Activated B cell treated with CpG ODN at 0.5 μM for 24 hours (primary cell): ENCODE data around the gene DISC1. TPM values are rescaled to one million over a fixed set of nuclear protein-coding genes. Genes with fewer than 3 reads are reported as not detected.

ENCODE experiments used
- ATAC-seq: fragments of 200-7000 bp; cut with Tn5 transposase; one replicate; pipeline ENCODE4 v1.10.0; 2021; ENCODE audit warnings: low read depth, mild to moderate bottlenecking, moderate library complexity
- CTCF ChIA-PET: fragments of 350-600 bp; sonication (Branson Sonifier 250); formaldehyde crosslinking; loops from one replicate; lab custom pipeline; 2021; ENCODE audit warnings: antibody characterized with exemption; lab: Charles Lee
- POLR2A ChIA-PET: fragments of 350-600 bp; sonication (Branson Sonifier 250); formaldehyde crosslinking; loops from one replicate; lab custom pipeline; 2021; ENCODE audit warnings: antibody characterized with exemption; lab: Charles Lee
- DNase-seq: peaks from one replicate; pipeline ENCODE4 v3.0.0; 2022
- H3K27ac Mint-ChIP-seq: one replicate; pipeline ENCODE4 v1.8.0; 2020; ENCODE audit warnings: mixed read lengths
- H3K27me3 Mint-ChIP-seq: one replicate; pipeline ENCODE4 v1.8.0; 2021; ENCODE audit warnings: mixed read lengths
- H3K36me3 Mint-ChIP-seq: one replicate; pipeline ENCODE4 v1.8.0; 2021; ENCODE audit warnings: low read depth, mixed read lengths
- H3K4me1 Mint-ChIP-seq: one replicate; pipeline ENCODE4 v1.8.0; 2021; ENCODE audit warnings: mixed read lengths
- H3K4me3 Mint-ChIP-seq: one replicate; pipeline ENCODE4 v1.8.0; 2020; ENCODE audit warnings: mild to moderate bottlenecking, mixed read lengths
- H3K9me3 Mint-ChIP-seq: one replicate; pipeline ENCODE4 v1.8.0; 2020; ENCODE audit warnings: mixed read lengths
- intact Hi-C: fragments of 100-400 bp; cut with micrococcal nuclease; formaldehyde crosslinking; loops from one replicate; pipeline ENCODE4 v1.15.1; 2024
- total RNA-seq: library from RNA; stranded (reverse); gene quantifications from 2 replicates; pipeline ENCODE4 v1.2.3, GENCODE V29; 2022
- TF ChIP-seq, protein P1 (sequence below): fragments of 200-600 bp; IDR thresholded peaks from one replicate; pipeline ENCODE4 v1.8.0; 2022; ENCODE audit warnings: antibody characterized with exemption, mild to moderate bottlenecking

The DISC1 gene
- total RNA-seq, 1 donor from 2014 or later, result 2.4 TPM

- Mint-ChIP-seq H3K4me3 (no peak overlapping the region), H3K9me3 (no peaks in the 10 kb centered on the region), H3K4me1 (no peaks in the 10 kb centered on the region), H3K27ac (no peak overlapping the region), H3K36me3 (no peaks in the 10 kb centered on the region), H3K27me3 (no peaks in the 10 kb centered on the region)
- intact Hi-C loops, result no loop called here
- no peak for DNase-seq
- TF ChIP-seq, protein P1, sequence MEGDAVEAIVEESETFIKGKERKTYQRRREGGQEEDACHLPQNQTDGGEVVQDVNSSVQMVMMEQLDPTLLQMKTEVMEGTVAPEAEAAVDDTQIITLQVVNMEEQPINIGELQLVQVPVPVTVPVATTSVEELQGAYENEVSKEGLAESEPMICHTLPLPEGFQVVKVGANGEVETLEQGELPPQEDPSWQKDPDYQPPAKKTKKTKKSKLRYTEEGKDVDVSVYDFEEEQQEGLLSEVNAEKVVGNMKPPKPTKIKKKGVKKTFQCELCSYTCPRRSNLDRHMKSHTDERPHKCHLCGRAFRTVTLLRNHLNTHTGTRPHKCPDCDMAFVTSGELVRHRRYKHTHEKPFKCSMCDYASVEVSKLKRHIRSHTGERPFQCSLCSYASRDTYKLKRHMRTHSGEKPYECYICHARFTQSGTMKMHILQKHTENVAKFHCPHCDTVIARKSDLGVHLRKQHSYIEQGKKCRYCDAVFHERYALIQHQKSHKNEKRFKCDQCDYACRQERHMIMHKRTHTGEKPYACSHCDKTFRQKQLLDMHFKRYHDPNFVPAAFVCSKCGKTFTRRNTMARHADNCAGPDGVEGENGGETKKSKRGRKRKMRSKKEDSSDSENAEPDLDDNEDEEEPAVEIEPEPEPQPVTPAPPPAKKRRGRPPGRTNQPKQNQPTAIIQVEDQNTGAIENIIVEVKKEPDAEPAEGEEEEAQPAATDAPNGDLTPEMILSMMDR, result no peak
- ChIA-PET CTCF (no interaction called here), POLR2A (no interaction called here)
- no peak for ATAC-seq
Measured at GRCh38 chr1:232016616-232017015, 390.0 kb downstream of the DISC1 start.

DNA sequence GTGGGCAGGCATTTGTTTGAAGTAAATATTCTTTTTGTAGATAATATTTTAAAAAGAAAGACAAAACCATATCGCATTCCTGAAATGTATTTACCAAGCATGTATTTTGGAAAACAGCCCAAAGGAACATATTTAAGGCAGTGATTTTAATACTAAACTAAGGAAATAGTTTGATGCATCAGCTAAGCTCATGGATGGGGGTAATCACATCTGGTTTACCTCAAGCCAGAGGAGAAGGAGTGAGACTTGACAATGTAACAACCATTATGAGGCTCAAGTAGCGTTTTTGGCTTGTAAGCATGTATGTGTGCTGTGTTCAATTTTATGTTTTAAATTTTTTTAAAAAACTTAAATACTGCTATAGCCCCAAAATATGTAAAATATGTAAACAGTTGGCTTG, 390.5 kb downstream of the DISC1 start:
- H3K27me3 Mint-ChIP-seq, result no peaks in the 10 kb centered on the region
- no peaks in the 10 kb centered on the region for H3K9me3 Mint-ChIP-seq
- no peak for DNase-seq
- H3K36me3 Mint-ChIP-seq, result no peaks in the 10 kb centered on the region
- POLR2A ChIA-PET, result no interaction called here
- TF ChIP-seq, protein P1, result no peak
- intact Hi-C loops, result no loop called here
- H3K4me1 Mint-ChIP-seq, result no peaks in the 10 kb centered on the region
- no peak overlapping the region for H3K27ac Mint-ChIP-seq
- CTCF ChIA-PET, result no interaction called here
- no peak for ATAC-seq
- H3K4me3 Mint-ChIP-seq, result no peak overlapping the region

- intact Hi-C loops, result no loop called here
- ChIA-PET POLR2A (no interaction called here), CTCF (no interaction called here)
- ATAC-seq (no peak), DNase-seq (no peak)
- no peak overlapping the region for H3K4me3 Mint-ChIP-seq
- no peaks in the 10 kb centered on the region for H3K27me3 Mint-ChIP-seq
- TF ChIP-seq, protein P1, result no peak
- H3K4me1 Mint-ChIP-seq, result no peaks in the 10 kb centered on the region
- H3K27ac Mint-ChIP-seq, result no peak overlapping the region
- H3K36me3 Mint-ChIP-seq, result no peaks in the 10 kb centered on the region
- no peaks in the 10 kb centered on the region for H3K9me3 Mint-ChIP-seq
Measured at GRCh38 chr1:232017759-232018158, 391.2 kb downstream of the DISC1 start.

GRCh38 chr1:232018231-232019025, 391.8 kb downstream of the DISC1 start:
- intact Hi-C loops, result no loop called here
- H3K4me1 Mint-ChIP-seq, result no peaks in the 10 kb centered on the region
- H3K27me3 Mint-ChIP-seq, result no peaks in the 10 kb centered on the region
- TF ChIP-seq, protein P1, result no peak
- ChIA-PET POLR2A (no interaction called here), CTCF (no interaction called here)
- ATAC-seq (no peak), DNase-seq (no peak)
- H3K9me3 Mint-ChIP-seq, result no peaks in the 10 kb centered on the region
- H3K36me3 Mint-ChIP-seq, result no peaks in the 10 kb centered on the region
- H3K4me3 Mint-ChIP-seq, result no peak overlapping the region
- H3K27ac Mint-ChIP-seq, result no peak overlapping the region

GRCh38 chr1:232019026-232019340, 392.4 kb downstream of the DISC1 start:
- DNase-seq (no peak), ATAC-seq (no peak)
- Mint-ChIP-seq H3K27me3 (no peaks in the 10 kb centered on the region), H3K27ac (no peak overlapping the region), H3K4me3 (no peak overlapping the region), H3K4me1 (no peaks in the 10 kb centered on the region), H3K36me3 (no peaks in the 10 kb centered on the region), H3K9me3 (no peaks in the 10 kb centered on the region)
- ChIA-PET CTCF (no interaction called here), POLR2A (no interaction called here)
- intact Hi-C loops, result no loop called here
- TF ChIP-seq, protein P1, result no peak
